MM.1S (cell line): ENCODE data around the gene KLHL7.

ENCODE experiments used
- EZH2 ChIP-seq: fragments of 300-600 bp; sonication (generic); optimal IDR thresholded peaks from 2 replicates; pipeline ENCODE3; 2017; ENCODE audit warnings: low read depth, mild to moderate bottlenecking, antibody characterized with exemption, low read length, mixed read lengths
- TF ChIP-seq, protein P1 (sequence below): fragments of 300-600 bp; sonication (generic); IDR thresholded peaks from 2 replicates; pipeline ENCODE4 v1.5.1; 2016; ENCODE audit warnings: antibody characterized with exemption, low read length, mixed read lengths

DNA sequence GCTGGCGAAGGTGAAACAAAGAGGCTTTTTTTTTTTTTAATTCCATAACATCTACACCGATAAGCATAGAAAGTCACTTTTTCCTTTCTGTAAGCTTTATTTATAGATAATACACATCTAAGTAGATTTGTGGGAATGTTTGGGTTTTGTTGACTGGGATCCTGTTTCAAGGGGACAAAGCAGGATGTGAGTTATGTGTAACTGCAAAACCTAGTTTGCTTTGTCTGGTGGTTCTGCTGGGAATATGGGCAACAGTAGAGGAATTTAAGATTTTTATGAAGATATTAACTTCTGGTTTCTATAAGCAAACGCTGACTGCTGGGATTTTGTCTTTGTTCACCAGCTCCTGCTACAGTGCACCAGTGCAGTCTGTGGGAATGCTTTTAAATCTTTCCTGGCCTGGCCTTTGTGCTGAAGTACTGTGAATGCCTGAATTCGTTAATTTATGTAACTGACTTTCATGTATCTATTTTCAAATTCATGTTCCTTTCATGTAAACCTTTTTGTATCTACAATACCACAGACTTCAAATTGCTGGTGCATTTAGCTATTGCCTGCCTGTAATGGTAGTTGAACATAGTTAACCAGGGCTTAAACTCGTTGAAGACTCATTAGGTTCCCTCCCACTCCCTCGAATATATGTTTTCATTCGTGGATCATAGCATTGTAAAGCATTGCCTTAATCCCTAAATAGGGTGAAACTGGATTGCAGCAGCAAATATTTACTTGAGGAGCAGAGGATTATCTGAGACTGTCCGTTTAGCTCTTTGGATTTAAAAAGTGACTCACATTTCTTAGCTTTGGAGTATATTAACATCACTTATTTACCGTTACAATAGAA lies 1.5 kb downstream of the KLHL7 start:
- TF ChIP-seq, protein P1, sequence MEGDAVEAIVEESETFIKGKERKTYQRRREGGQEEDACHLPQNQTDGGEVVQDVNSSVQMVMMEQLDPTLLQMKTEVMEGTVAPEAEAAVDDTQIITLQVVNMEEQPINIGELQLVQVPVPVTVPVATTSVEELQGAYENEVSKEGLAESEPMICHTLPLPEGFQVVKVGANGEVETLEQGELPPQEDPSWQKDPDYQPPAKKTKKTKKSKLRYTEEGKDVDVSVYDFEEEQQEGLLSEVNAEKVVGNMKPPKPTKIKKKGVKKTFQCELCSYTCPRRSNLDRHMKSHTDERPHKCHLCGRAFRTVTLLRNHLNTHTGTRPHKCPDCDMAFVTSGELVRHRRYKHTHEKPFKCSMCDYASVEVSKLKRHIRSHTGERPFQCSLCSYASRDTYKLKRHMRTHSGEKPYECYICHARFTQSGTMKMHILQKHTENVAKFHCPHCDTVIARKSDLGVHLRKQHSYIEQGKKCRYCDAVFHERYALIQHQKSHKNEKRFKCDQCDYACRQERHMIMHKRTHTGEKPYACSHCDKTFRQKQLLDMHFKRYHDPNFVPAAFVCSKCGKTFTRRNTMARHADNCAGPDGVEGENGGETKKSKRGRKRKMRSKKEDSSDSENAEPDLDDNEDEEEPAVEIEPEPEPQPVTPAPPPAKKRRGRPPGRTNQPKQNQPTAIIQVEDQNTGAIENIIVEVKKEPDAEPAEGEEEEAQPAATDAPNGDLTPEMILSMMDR = no peak
- TF ChIP-seq EZH2 = no peak
